HFF-Myc (cell line): ENCODE measurements around the gene PRPS2.

Source experiments
- DNase-seq: peaks from one replicate; pipeline ENCODE4 v3.0.0-alpha.2; 2011; ENCODE audit warnings: low read depth; ENCODE audit errors: extremely low read depth
- H3K4me3 ChIP-seq: replicated peaks from 2 replicates; pipeline ENCODE4 v1.5.1; 2011; ENCODE audit warnings: low read depth, mild to moderate bottlenecking, control low read depth, low read length
- TF ChIP-seq, protein P1 (sequence below): IDR thresholded peaks from 2 replicates; pipeline ENCODE4 v1.5.1; 2012; ENCODE audit warnings: mild to moderate bottlenecking, low read depth, low read length, control low read depth; ENCODE audit errors: missing control alignments

PRPS2 gene

DNA sequence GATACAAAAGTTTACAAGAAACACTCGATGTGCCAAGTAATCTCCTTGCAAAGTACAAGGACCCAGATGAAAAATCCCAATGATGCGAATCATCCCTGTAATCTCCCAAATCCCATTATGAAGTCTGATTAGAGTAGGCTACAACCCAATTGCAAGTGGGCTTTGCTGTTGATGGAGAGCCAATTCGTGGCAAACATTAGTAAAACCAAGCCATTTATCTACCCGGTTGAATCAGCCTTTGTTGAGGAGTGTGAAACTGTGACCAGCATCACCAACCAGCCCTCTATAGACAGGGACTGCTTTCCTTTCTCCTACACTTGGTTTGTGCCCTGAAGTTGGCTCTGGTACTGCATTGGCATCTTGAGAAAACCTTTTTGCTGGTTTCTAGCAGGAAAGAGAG is 1.2 kb upstream of the PRPS2 start:
- TF ChIP-seq, protein P1, sequence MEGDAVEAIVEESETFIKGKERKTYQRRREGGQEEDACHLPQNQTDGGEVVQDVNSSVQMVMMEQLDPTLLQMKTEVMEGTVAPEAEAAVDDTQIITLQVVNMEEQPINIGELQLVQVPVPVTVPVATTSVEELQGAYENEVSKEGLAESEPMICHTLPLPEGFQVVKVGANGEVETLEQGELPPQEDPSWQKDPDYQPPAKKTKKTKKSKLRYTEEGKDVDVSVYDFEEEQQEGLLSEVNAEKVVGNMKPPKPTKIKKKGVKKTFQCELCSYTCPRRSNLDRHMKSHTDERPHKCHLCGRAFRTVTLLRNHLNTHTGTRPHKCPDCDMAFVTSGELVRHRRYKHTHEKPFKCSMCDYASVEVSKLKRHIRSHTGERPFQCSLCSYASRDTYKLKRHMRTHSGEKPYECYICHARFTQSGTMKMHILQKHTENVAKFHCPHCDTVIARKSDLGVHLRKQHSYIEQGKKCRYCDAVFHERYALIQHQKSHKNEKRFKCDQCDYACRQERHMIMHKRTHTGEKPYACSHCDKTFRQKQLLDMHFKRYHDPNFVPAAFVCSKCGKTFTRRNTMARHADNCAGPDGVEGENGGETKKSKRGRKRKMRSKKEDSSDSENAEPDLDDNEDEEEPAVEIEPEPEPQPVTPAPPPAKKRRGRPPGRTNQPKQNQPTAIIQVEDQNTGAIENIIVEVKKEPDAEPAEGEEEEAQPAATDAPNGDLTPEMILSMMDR = no peak

DNA sequence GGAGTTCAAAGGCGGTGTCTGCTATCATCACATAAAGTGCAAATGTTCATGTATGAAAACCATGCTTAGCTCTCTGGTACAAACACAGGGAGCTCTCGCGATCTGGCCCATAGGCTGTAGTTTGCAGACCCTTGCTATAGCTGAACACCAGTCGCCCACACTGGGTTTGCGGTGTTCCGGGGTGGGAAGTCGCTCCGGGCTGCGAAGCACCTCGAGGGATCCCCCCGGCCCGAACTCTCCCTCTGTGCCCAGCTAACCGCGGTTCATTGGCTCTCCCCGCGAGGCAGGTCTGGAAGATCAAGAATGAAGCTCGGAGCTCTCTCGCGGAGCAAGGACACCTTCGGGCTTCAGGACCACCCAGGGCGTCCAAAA is 341 bp upstream of the PRPS2 start:
- peak overlapping the region; percentile 67 for H3K4me3 ChIP-seq
- TF ChIP-seq, protein P1 = no peak
- no peak for DNase-seq

More for the DNA sequence above, 1.2 kb upstream of the PRPS2 start:
- H3K4me3 ChIP-seq = no peak overlapping the region
- DNase-seq = no peak

- H3K4me3 ChIP-seq = peak overlapping the region; percentile 67
- DNase-seq = no peak
- TF ChIP-seq, protein P1 = no peak
These were observed 1.5 kb downstream of the PRPS2 start for GRCh38 chrX:12792711-12793110.

- TF ChIP-seq, protein P1 = no peak
- no peak for DNase-seq
- no peak overlapping the region for H3K4me3 ChIP-seq
These were observed 3.4 kb downstream of the PRPS2 start for GRCh38 chrX:12794654-12795053.

DNA sequence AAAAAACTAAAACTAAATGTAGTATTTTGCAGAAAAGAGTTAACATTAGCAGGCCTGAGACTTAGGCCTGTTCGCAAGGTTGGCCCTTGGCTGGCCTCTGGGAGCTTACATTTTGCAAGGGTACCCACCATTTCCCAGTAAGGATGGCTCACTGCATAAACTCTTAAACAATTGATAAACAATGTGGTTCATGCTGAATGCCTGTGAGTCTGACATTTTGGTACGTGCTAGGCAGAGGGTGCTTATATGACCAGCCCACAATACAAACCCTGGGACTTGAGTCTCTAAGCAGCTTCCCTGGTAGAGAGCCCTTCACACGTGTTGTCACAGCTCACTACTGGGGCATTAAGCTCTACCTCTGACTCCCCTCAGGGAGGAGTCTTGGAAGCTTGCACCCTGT is 7.4 kb downstream of the PRPS2 start:
- H3K4me3 ChIP-seq = no peak overlapping the region
- no peak for DNase-seq
- TF ChIP-seq, protein P1 = no peak

DNA sequence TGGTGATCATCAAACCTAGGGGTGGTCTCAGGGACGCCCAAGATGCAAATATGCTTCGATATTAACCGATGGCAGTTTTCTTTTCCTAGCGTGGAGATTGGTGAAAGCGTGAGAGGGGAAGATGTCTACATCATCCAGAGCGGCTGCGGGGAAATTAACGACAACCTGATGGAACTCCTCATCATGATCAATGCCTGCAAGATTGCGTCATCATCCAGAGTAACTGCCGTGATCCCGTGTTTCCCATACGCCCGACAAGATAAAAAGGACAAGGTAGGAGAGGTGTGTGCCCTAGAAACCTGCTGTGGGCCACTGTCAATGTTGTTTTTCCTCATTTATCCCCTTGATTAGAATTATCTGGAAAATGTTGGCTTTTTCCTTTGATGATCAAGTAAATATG is 7.9 kb downstream of the PRPS2 start:
- TF ChIP-seq, protein P1 = no peak
- H3K4me3 ChIP-seq = no peak overlapping the region
- DNase-seq = no peak

- TF ChIP-seq, protein P1 = no peak
- H3K4me3 ChIP-seq = no peak overlapping the region
These were observed 11.5 kb downstream of the PRPS2 start for GRCh38 chrX:12802741-12803140.

More at GRCh38 chrX:12802741-12803140, 11.5 kb downstream of the PRPS2 start:
- no peak for DNase-seq
